Chondrocyte (in vitro differentiated cells): ENCODE measurements around the gene DDA1. TPM values are rescaled to one million over a fixed set of nuclear protein-coding genes. Genes with fewer than 3 reads are reported as not detected.

Source experiments
- DNase-seq: peaks from one replicate; pipeline ENCODE4 v3.0.0; 2021; ENCODE audit warnings: mixed read lengths, low spot score
- H3K27ac Mint-ChIP-seq: one replicate; pipeline ENCODE4 v1.8.0; 2021; ENCODE audit warnings: mild to moderate bottlenecking, moderate library complexity, mixed read lengths; ENCODE audit not compliant: unreplicated experiment
- H3K27me3 Mint-ChIP-seq: 2 replicates; pipeline ENCODE4 v1.8.0; 2021; ENCODE audit warnings: low read depth, mixed read lengths
- H3K36me3 Mint-ChIP-seq: 2 replicates; pipeline ENCODE4 v1.8.0; 2021; ENCODE audit warnings: low read depth, mixed read lengths
- H3K4me1 Mint-ChIP-seq: 2 replicates; pipeline ENCODE4 v1.8.0; 2021; ENCODE audit warnings: low read depth, mild to moderate bottlenecking, mixed read lengths
- H3K4me3 Mint-ChIP-seq: one replicate; pipeline ENCODE4 v1.8.0; 2021; ENCODE audit warnings: mild to moderate bottlenecking, moderate library complexity, mixed read lengths; ENCODE audit not compliant: unreplicated experiment
- H3K9me3 Mint-ChIP-seq: 2 replicates; pipeline ENCODE4 v1.8.0; 2021; ENCODE audit warnings: low read depth, mixed read lengths
- CTCF ChIP-seq: fragments of 200-600 bp; sonication (generic); IDR thresholded peaks from 2 replicates; pipeline ENCODE4 v1.5.0; 2021; ENCODE audit warnings: antibody characterized with exemption, mild to moderate bottlenecking, moderate library complexity
- total RNA-seq: library from RNA; stranded (reverse); gene quantifications from 3 replicates; pipeline ENCODE4 v1.2.1, GENCODE V29; 2021

Gene DDA1
- total RNA-seq, 1 donor from 2014 or later: 63.9 TPM

- H3K4me3 Mint-ChIP-seq: peak within 1 kb of the TSS; percentile 97
- no peak for TF ChIP-seq CTCF
- no peaks in the 10 kb centered on the region for H3K9me3 Mint-ChIP-seq
- DNase-seq: peak; percentile 98
- H3K27me3 Mint-ChIP-seq: no peaks in the 10 kb centered on the region
- H3K27ac Mint-ChIP-seq: peak within 1 kb of the TSS; percentile 98
- H3K4me1 Mint-ChIP-seq: peaks cover 29% of the 10 kb centered on the region
- peaks cover 1% of the 10 kb centered on the region for H3K36me3 Mint-ChIP-seq
Observed at GRCh38 chr19:17336872-17337674, 27.7 kb downstream of the DDA1 start, which contains the start of gene GTPBP3. GTPBP3 (plus strand) TSS chr19:17337553; CDS start chr19:17337612, 59 bp downstream.

GRCh38 chr19:17337675-17338432 lies 28.5 kb downstream of the DDA1 start:
- no peak for DNase-seq
- Mint-ChIP-seq H3K36me3 (no peaks in the 10 kb centered on the region), H3K27me3 (no peaks in the 10 kb centered on the region), H3K4me3 (peak overlapping the region; percentile 97), H3K9me3 (no peaks in the 10 kb centered on the region), H3K27ac (no peak overlapping the region), H3K4me1 (peaks cover 29% of the 10 kb centered on the region)
- no peak for TF ChIP-seq CTCF

GRCh38 chr19:17338433-17339078 lies 29.2 kb downstream of the DDA1 start:
- H3K4me1 Mint-ChIP-seq: peaks cover 26% of the 10 kb centered on the region
- H3K36me3 Mint-ChIP-seq: no peaks in the 10 kb centered on the region
- DNase-seq: no peak
- no peak overlapping the region for H3K27ac Mint-ChIP-seq
- peak overlapping the region; percentile 97 for H3K4me3 Mint-ChIP-seq
- no peak for TF ChIP-seq CTCF
- no peaks in the 10 kb centered on the region for H3K9me3 Mint-ChIP-seq
- H3K27me3 Mint-ChIP-seq: no peaks in the 10 kb centered on the region

- peaks cover 22% of the 10 kb centered on the region for H3K4me1 Mint-ChIP-seq
- H3K36me3 Mint-ChIP-seq: no peaks in the 10 kb centered on the region
- no peaks in the 10 kb centered on the region for H3K27me3 Mint-ChIP-seq
- DNase-seq: no peak
- H3K27ac Mint-ChIP-seq: no peak overlapping the region
- no peaks in the 10 kb centered on the region for H3K9me3 Mint-ChIP-seq
- H3K4me3 Mint-ChIP-seq: peak overlapping the region; percentile 48
- no peak for TF ChIP-seq CTCF
Observed at GRCh38 chr19:17339088-17339741, 29.9 kb downstream of the DDA1 start.
